CD4-positive, alpha-beta T cell treated with Interleukin-10 for 1 hour (primary cell): ENCODE results near the gene CGB1.

Experiments used
- DNase-seq: peaks from one replicate; pipeline ENCODE4 v3.0.0-alpha.2; 2020

The CGB1 gene

DNA sequence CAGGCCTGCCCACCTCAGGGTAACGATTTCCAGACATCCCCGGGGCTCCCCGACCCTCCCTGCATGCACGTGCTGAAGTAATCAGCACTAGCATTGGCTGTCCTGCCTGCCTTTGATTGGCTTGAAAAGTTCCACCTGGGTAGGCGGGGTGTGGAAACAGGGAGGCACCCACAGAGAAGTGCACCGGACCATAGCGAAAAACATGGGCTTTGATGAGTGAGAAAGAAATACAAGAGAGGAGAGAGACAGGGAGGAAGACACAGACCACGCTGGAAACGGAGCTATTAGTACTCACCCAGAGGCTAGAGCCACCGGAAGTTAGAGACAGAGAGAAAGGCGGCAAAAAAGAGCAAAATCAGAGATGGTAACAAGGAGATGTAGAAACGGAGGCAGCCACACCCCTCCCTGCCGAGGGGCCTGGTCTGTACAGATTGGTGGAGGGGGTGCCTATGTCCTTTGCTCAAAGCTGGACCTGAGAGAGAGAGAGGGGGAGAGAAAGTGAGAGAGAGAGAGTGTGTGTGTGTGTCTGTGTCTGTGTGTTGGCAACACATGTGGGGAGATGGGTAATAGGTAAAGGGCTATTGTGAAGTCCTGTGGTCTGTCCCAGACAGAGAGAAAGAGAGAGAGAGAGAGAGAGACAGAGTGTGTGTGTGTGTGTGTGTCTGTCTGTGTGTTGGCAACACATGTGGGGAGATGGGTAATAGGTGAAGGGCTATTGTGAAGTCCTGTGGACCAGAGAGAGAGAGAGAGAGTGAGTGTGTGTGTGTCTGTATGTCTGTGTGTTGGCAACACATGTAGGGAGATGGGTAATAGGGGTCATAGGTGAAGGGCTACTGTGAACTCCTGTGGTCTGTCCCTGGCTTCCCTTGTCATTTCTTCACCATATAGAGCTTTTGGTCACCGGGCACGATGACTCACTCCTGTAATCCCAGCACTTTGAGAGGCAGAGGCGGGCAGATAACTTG is 15.5 kb downstream of the CGB1 start:
- DNase-seq, result no peak

DNA sequence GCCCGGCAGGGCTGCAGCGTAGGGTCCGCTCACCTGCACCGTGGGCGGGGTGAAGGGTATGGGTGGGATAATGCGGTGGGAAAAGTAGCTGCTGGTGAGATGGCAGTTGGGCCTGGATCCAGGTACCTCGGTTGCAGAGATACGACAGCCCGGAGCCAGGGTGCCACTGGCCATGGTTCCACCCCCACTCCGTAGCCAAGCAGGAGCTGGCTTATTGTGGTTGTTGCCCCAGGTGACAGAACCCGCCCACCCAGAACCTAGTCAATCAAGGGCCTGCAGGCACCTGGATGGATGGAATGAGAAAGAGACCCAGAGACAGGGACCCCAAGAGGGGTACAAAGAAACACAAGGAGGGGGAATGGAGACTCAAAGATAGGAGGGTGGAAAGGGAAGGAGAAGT is 16.4 kb downstream of the CGB1 start:
- no peak for DNase-seq

DNA sequence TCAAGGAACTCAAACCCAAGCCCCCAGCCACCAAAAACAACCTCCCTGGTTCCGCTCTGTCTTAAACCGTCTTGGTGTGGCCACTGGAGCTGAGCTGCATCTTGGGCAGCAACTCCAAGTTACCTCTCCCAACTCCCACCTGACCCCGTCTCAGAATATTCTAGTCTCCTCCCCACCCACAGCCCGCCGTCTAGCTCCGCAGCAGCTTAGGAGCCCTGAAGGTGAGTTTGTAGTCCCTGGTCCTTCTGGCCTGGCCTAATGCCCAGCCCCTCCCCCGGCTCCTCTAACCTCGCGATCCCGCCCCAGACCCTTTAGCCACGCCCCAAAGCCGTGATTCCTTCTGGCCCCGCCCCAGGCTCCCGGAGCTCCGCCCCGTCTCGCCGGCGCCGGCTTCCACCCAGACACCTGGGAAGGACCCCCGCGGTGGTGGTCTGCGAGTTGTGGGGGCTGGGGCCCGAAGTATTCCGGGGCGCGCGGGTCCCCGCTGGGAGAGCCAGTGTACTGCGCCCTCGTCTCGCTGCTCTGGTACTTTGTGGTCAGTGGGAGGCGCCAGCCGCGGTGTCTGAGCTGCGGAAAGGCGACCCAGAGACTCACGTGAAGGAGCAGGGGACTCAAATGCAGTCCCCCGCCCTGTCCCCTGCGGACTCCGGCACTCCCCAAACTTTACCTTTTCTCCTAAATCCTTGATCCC is 17.3 kb downstream of the CGB1 start:
- peak; percentile 71 for DNase-seq

GRCh38 chr19:49018388-49019241 is 18.1 kb downstream of the CGB1 start:
- DNase-seq, result peak; percentile 34

- peak; percentile 73 for DNase-seq
Observed at GRCh38 chr19:49017666-49018351, 18.9 kb downstream of the CGB1 start.

GRCh38 chr19:49017041-49017665 is 19.5 kb downstream of the CGB1 start, which contains the start of gene LHB:
LHB (minus strand) TSS chr19:49017091; CDS start chr19:49017081, 10 bp downstream.
- no peak for DNase-seq

DNA sequence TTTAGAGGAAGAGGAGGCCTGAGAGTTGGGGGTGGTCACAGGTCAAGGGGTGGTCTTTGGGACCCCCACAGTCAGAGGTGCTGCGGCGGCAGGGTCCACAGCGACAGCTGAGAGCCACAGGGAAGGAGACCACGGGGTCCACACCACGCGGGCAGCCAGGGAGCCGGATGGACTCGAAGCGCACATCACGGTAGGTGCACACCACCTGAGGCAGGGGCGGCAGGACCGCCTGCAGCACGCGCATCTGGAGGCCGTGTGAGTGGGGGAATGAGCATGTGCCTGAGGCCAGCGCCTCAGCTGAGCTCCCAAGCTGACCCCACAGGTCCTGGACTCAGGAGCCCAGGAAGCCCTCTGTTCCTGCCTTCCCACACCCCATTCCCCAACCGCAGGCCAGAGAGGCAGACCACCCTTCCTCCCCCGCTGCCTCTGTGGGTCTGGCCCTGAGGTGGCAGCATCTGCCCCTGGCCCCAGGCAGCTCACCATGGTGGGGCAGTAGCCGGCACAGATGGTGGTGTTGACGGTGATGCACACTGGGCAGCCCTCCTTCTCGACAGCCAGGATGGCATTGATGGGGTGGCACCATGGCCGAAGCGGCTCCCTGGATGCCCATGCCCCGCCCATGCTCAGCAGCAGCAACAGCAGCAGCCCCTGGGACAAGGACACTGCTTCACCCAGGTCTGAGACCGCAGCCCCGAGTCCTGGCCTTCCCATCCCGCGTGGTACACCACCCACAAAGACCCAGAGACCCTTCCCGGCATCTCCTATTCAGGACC is 20.4 kb downstream of the CGB1 start:
- DNase-seq, result no peak

DNA sequence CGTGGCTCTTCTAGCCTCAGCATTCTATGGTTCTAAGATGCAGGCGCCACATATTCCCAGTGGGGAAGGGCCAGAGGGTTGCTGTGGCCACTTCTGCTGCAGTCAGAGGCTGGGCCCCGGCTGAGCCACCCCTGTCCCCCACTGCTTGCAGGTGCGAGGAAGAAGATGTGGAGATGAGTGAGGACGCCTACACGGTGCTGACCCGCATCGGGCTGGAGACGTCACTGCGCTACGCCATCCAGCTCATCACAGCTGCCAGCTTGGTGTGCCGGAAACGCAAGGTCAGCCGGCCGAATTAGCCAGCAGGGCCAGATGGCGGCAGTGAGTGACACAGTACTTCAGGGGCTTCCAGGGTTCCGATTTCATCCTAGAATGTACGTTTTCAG is 21.8 kb downstream of the CGB1 start:
- DNase-seq, result no peak

GRCh38 chr19:49014123-49014869 is 22.4 kb downstream of the CGB1 start:
- no peak for DNase-seq

- no peak for DNase-seq
Observed at GRCh38 chr19:49011194-49011593, 25.5 kb downstream of the CGB1 start.

DNA sequence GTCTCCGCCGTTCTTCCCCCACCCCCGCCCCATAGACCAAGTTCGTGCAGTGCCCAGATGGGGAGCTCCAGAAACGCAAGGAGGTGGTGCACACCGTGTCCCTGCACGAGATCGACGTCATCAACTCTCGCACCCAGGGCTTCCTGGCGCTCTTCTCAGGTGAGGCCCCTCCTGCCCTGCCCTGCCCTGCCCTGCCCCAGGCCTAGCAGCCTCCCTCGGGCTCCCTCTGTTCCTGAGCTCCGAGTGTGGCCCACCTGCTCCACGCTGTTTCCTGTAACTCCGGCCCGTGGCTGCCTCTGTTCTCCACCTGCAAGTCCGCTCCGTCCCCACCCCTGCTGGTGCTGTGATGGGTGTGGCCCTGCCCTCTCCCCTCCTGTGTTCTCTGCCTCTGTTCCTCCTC is 26.2 kb downstream of the CGB1 start:
- DNase-seq, result no peak

DNA sequence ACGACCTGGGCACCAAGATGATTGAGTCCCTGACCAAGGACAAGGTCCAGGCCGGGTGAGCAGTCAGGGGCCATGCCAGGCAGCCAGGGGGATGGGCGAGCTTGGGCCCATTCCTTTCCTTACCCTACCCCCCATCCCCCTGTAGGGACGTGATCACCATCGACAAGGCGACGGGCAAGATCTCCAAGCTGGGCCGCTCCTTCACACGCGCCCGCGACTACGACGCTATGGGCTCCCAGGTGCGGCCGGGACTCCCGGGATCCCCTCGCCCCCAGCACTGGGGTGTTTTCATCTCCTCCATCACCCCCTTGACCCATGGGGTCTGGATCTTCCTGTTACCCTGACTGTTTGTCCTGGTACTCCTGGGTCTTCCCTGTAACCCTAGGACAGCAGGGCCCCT is 26.9 kb downstream of the CGB1 start:
- DNase-seq, result no peak

DNA sequence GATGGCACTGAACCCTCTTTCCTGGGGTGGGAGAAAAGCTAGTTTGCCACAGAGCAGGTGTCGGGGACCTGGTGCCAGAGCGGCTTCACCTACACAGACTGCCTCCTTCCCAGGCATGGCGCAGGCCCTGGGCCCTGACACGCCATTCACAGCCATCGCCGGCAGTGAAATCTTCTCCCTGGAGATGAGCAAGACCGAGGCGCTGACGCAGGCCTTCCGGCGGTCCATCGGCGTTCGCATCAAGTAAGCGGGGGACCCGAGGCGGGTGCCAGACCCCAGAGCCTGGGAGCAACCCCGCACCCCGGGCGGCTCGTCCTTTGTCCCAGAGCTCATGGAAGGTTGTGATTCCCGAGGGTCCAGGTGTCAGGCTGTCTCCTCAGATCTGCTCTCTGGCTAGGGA is 29.8 kb downstream of the CGB1 start:
- DNase-seq, result no peak

DNA sequence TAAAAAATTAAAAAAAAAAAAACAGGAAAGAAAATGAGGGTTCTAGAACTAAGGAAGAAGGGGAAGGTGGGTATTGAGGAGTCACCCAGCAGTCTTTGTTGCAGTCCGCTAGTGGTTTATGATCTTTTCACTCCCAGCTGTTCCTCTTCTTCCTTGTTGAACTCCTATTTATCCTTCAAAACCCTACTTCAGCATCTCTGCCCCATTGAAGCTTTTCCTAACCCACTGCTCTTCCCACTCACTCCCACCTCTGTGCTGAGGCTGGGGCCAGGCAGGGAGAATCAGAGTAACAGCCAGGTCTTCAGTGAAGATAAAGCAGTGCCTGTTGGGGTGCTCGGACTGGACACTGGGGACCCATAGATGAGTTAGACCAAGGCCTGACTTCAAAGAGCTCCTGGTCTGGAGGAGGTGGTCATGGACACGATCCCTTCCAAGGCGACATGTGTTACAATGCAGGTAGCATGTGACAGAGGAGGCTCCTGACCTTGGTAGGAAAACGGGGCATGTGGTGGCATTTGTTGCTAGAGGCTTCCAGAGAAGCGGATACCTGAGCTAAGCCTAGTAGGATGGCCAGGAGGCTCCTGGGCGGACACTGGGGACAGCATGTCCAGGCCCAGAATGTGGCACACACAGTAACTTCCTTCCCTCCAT is 31.6 kb downstream of the CGB1 start:
- DNase-seq, result no peak

DNA sequence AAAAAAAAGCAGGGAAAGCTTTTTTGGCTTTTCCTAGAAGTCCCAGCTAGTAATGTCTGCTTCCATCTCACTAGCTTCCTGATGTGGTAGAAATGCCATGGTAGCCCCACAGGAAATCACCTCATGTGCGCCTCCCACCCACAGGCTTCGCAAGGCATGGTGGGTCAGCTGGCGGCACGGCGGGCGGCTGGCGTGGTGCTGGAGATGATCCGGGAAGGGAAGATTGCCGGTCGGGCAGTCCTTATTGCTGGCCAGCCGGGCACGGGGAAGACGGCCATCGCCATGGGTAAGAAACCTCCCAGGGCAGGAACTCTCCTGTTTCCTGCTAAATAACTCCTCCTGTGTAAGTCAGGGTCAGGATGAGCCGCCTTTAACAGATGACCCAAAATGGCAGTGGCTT is 32.6 kb downstream of the CGB1 start:
- no peak for DNase-seq

GRCh38 chr19:48999481-49000325 is 37.0 kb downstream of the CGB1 start:
- peak; percentile 78 for DNase-seq

DNA sequence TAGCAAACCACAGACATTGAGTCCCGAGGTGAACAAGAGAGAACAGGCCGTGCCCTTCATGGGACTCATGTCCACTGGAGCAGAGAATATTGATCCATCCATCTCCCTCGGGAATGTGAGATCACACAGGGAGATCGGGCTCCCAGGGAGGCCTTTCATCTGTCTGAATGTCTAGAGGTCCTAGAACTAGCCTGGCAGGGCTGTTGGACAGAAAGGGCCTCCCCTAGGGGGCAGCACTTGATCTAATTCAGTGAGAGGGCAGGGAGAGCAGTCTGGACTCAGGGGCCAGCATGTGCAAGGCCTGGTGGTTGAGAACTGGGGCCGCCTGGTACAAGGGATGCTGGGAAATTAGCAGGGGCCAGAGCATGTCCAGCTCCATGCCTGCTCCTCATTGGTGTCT is 38.7 kb downstream of the CGB1 start:
- peak; percentile 51 for DNase-seq

GRCh38 chr19:48994035-48994386 is 42.7 kb downstream of the CGB1 start:
- DNase-seq, result no peak
